H1 (cell line): ENCODE results near the gene STEAP1B. TPM values are rescaled to one million over a fixed set of nuclear protein-coding genes. Genes with fewer than 3 reads are reported as not detected.

Source experiments
- CHD7 ChIP-seq: fragments of 300-600 bp; sonication (generic); IDR thresholded peaks from 2 replicates; pipeline ENCODE4 v1.7.1; 2012; ENCODE audit warnings: low read length, moderate library complexity, mild to moderate bottlenecking, inconsistent platforms; ENCODE audit not compliant: insufficient replicate concordance
- MAFK ChIP-seq: IDR thresholded peaks from 2 replicates; pipeline ENCODE4 v1.6.1; 2012; ENCODE audit warnings: low read depth, mild to moderate bottlenecking, improper control_type of control experiment, low read length
- SAP30 ChIP-seq: fragments of 300-600 bp; sonication (generic); IDR thresholded peaks from 2 replicates; pipeline ENCODE4 v1.7.1; 2012; ENCODE audit warnings: low read length, moderate library complexity, mild to moderate bottlenecking, inconsistent platforms; ENCODE audit not compliant: insufficient read depth, insufficient replicate concordance
- polyA plus RNA-seq, 7 experiments: library from polyadenylated mRNA; depleted of rRNA in 3 of 7; stranded (reverse) in 5 of 7; unstranded in 2 of 7; fragments of >200 nt in 5 of 7; fragments of 200-250 nt in 2 of 7; gene quantifications; 1 replicate in 5 of 7; 2 replicates in 1 of 7; 4 replicates in 1 of 7; pipeline versions ENCODE4 v1.2.1 to v1.2.3, GENCODE V29; 2011 to 2013; ENCODE audit warnings: missing spikeins in 2 of 7, mixed read lengths in 2 of 7
- total RNA-seq: library from RNA; stranded (reverse); fragmentation: NEBNext Ultra II Directional; extraction: Animal tissue kit (Norgen Biotek cat#: 25700); gene quantifications from 2 replicates; pipeline ENCODE4 v1.2.1, GENCODE V29; 2021

Gene STEAP1B
- total and polyA plus RNA-seq, 2 of the 8 experiments (the other 6 are each of a cell fraction or from before 2014, with no cell fraction given), result 5.4 to 8.7 TPM

- TF ChIP-seq CHD7 (no peak), SAP30 (no peak), MAFK (no peak)
Measured at GRCh38 chr7:22435720-22436119, 64.3 kb downstream of the STEAP1B start (continued).
